MM.1S (cell line): ENCODE measurements around the gene KRTAP10-2.

Experiments
- CTCF ChIP-seq: fragments of 300-600 bp; sonication (generic); IDR thresholded peaks from 2 replicates; pipeline ENCODE4 v1.5.1; 2016; ENCODE audit warnings: antibody characterized with exemption, low read length, mixed read lengths
- EZH2 ChIP-seq: fragments of 300-600 bp; sonication (generic); optimal IDR thresholded peaks from 2 replicates; pipeline ENCODE3; 2017; ENCODE audit warnings: low read depth, mild to moderate bottlenecking, antibody characterized with exemption, low read length, mixed read lengths

GRCh38 chr21:44509539-44509938 lies 41.8 kb downstream of the KRTAP10-2 start:
- peak; percentile 61 for TF ChIP-seq CTCF
- no peak for TF ChIP-seq EZH2
